H1 (cell line): ENCODE data around the gene SLC11A1. TPM values are rescaled to one million over a fixed set of nuclear protein-coding genes. Genes with fewer than 3 reads are reported as not detected.

Experiments
- ASH2L ChIP-seq: fragments of 200-600, 300-600 bp; sonication (generic); IDR thresholded peaks from one replicate; pipeline ENCODE4 v1.7.1; 2017; ENCODE audit warnings: low read length
- EZH2 ChIP-seq: fragments of 200-600 bp; sonication (generic); IDR thresholded peaks from 2 replicates; pipeline ENCODE4 v1.7.1; 2012; ENCODE audit warnings: low read depth, mild to moderate bottlenecking, moderate library complexity, low read length, inconsistent platforms; ENCODE audit not compliant: severe bottlenecking
- KDM1A ChIP-seq: fragments of 200-600, 300-600 bp; sonication (generic); IDR thresholded peaks from 2 replicates; pipeline ENCODE4 v1.7.1; 2016; ENCODE audit warnings: mild to moderate bottlenecking, low read length, borderline replicate concordance
- SIRT6 ChIP-seq: IDR thresholded peaks from one replicate; pipeline ENCODE4 v1.7.1; 2012; ENCODE audit warnings: low read length, inconsistent platforms
- SP4 ChIP-seq: IDR thresholded peaks from 2 replicates; pipeline ENCODE4 v1.6.1; 2012; ENCODE audit warnings: low read length, inconsistent platforms
- polyA plus RNA-seq, 7 experiments: library from polyadenylated mRNA; depleted of rRNA in 3 of 7; stranded (reverse) in 5 of 7; unstranded in 2 of 7; fragments of >200 nt in 5 of 7; fragments of 200-250 nt in 2 of 7; gene quantifications; 1 replicate in 5 of 7; 2 replicates in 1 of 7; 4 replicates in 1 of 7; pipeline versions ENCODE4 v1.2.1 to v1.2.3, GENCODE V29; 2011 to 2013; ENCODE audit warnings: missing spikeins in 2 of 7, mixed read lengths in 2 of 7
- total RNA-seq: library from RNA; stranded (reverse); fragmentation: NEBNext Ultra II Directional; extraction: Animal tissue kit (Norgen Biotek cat#: 25700); gene quantifications from 2 replicates; pipeline ENCODE4 v1.2.1, GENCODE V29; 2021

The SLC11A1 gene
- total and polyA plus RNA-seq, 2 of the 8 experiments (the other 6 are each of a cell fraction or from before 2014, with no cell fraction given): 0.20 to 0.43 TPM

- TF ChIP-seq ASH2L: no peak
- peak; percentile 31 for TF ChIP-seq EZH2
- TF ChIP-seq SIRT6: no peak
- peak; percentile 98 for TF ChIP-seq KDM1A
- TF ChIP-seq SP4: no peak
These were observed 15.9 kb downstream of the SLC11A1 start (continued) for GRCh38 chr2:218397820-218398436.
